HG03565 (cell line): ENCODE measurements around the gene NTM.

Source experiments
- ATAC-seq: cut with Tn5 transposase; IDR thresholded peaks from one replicate; pipeline ENCODE4 v1.9.1; 2021; ENCODE audit warnings: mild to moderate bottlenecking, moderate library complexity; ENCODE audit not compliant: unreplicated experiment

Gene NTM

DNA sequence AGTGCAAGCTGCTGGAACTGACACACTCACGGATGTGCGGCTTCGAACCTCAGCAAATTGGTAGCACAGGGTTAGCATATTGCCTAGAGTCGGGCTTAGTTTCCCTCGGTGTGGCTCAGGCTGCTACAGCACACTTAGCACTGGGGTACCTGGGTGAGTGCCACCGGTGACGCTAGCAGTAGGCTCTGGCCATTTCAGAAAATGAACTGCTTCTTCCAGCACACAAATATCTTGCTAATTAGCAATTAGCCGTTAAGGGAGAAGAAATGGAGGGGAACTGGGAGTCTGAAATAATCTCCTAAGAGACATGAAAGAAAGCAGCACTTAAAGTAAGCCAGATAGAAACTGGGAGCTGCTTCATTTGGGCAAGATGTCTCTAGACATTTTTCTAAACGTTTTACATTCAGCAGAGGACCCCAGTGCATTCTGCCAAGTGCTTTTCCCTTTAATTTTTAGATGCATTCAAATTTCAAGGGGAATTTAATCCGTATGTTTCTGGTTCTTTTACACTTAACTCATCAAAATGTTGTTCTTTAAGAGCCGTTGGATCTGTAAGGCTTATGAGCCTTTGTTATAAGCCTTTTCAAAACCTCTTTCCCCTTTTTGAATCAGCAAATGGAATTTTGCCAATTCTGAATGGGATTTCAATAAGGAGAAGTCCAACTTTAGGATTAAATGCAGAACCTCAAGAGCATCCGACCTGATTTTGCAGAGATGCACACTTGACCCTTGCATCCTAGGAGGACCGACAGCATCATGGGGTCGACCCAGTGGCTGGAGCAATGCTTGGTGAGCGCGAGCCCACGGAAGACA is 708.1 kb downstream of the NTM start:
- no peak for ATAC-seq

DNA sequence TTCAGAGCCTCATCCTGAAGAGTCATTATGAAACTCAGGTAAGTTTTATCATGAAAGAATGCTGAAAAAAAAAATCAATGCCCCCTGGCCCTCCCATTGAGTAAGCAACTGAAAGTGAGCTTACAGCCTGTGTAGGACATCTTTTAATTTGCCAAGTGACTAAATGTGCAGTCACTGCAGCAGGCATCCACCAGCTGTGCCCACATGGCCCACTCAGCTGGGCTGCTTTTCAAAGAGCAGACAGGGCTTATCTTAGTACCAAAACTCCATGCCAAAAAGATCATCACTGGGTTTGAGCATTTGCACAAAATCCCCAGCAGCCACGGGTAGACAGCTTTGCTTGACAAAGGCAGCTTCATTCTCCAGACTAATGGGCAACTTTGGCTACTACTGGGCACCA is 709.7 kb downstream of the NTM start:
- no peak for ATAC-seq

DNA sequence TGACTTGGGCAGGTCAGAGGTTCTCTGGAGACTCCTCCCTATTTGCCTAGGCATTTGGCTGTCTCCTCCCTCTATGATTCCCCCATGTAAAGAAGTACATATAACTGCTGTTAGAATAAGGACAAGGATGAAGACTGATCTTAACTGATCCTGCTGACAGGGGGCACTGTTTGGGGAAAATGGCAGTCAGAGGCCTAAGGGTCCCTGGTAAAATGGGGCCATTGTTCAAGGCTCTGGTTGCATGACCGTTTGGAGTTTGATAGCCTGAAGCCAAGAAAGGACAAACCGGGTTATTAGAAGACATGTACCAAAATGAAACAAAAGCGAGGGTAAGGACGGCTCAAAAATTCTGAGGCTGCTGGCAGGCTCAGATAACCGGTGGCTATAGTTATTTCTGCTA is 712.2 kb downstream of the NTM start:
- no peak for ATAC-seq

DNA sequence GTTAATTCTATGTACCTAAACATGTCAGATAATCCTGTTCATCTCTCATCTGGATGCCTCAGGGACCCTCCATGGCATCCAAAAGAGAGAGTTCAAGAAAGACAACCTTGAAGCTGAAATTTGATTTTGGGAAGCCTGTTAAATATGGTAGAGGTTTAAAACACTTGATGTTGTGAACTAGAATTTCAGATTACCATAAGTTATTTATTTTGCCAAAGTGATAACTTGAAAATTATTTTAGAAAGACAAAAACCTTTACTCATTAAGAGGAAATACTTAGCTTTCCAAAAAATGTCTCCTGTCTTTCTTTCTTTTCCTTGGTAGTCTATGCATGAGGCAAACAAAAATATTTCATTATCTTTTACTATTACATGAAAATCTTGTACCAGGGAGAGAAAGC is 714.0 kb downstream of the NTM start:
- ATAC-seq = no peak

DNA sequence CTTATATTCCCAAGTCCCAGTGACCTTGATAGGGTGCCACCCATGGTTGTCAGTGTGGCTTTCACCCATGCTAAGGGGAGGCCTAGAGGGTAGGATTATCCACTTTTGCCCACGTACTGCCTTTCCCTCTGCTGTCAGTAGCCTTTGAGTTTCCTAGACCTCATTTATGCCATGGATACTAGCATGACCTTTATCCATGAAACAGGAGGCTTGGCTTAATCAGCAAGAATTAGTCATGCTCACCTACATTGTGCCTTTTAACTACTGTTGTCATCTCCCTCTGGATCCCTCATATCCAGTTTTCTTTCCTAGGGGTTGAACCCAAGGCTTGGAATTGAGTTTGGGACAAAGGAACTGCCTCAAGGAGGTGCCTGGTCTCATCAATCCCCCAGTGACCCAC is 716.7 kb downstream of the NTM start:
- ATAC-seq = no peak

DNA sequence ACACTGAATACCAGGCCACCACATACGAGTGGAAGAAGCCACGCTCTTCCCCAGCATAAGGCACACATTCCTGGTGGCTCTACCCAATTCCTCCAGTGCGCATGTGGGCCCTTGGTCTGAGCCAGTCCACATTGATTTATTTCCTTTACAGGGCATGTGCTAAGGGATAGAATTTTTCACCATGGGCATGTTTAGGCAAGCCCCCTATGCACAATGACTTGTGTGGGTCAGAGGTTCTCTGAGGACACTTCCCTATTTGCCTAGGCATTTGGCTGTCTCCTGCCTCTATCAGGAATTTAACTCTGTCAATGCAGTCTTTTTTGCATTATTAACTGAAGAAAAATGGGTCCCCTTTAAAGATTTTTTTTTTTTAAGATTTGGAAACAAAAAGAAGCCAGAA is 718.1 kb downstream of the NTM start:
- ATAC-seq = no peak

DNA sequence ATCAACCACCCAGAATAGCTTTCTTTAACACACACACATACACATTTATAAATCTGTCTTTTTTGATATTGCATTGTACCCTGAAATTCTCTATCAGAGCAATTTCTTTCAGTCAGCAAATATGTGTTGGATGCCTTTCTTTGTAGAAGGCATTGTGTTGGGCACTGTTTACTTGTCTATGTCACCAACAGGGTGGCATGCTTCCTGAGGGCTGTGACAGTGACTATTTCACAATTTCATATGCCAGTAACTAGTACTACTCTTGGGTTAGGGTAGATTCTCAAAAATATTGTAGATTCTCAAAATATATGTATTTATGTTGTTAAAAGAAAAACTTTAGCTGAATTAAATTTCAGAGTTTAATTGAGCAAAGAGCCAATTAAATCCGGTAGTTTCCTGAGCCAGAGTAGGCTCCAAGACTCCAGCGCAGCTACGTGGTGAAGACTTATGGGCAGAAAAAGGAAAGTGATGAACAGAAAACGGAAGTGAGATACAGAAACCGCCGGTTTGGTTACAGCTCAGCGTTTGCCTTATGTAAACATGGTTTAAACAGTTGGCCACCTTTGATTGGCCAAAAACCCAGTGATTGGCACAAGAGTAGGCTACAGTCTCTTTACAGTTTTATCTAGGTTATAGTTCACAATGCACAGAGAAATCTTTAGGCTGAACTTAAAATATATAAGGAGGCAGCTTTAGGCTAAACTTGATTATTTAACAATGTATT is 723.3 kb downstream of the NTM start:
- peak; percentile 95 for ATAC-seq

DNA sequence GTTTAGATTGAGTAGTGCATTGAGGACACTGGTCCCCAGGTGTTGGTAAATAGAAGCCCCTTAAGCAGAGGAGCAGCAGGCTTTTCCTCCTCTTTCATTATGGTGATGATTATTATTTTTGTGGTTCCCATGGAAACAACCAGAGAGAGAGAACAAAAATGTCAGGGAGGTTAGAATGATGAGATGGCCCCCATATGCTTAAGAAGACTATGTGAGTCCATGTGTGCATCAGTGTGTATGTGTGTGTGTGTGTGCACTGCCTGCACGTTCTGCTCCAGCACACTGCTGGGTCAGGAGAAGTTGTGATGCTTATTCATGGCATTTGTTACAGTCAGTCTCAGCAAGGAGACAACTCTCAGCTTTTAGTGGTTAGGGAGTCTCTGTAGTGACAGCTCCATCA is 724.2 kb downstream of the NTM start:
- no peak for ATAC-seq

DNA sequence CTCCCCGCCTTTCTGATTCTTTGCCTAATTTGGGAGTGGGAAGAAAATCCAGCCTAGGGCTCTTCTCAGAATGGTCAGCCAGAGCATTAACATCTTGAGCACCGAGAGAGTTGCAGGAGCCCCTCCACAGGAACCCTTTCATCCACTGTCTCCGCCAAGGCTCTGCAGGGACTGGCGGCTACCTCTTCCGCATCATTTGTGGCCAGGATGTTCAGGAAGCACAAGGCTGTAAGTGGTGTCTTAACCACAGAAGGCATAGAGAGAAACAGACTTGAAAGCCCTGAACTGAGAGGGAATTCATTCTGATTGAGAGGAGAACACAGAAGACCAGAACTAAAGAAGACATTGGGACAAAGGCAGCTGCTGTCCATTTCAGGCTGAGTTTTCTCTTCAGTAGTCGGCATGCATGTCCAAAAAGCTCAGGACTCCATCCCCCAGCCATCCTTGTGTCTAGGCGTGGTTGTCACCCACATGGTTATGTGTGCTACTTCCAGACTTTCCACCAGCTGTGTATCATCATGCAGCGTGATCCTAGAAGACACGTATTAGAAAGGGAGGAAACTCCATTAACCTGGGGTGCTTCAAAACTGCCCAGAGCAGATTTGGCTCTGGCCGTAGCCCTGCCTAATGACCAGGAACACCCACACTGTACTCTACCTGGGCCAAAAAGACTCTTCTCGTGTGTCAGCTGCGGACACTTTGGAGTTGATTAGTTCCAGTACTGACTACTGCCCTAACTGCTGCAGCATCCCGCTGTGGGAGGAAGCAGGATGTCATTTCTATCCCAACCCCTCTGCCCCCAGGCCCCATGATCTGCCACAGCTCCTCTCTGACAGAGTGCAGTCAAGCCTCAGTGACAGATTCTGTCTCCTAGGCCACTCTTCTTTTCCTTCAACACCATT is 725.1 kb downstream of the NTM start:
- ATAC-seq = no peak

DNA sequence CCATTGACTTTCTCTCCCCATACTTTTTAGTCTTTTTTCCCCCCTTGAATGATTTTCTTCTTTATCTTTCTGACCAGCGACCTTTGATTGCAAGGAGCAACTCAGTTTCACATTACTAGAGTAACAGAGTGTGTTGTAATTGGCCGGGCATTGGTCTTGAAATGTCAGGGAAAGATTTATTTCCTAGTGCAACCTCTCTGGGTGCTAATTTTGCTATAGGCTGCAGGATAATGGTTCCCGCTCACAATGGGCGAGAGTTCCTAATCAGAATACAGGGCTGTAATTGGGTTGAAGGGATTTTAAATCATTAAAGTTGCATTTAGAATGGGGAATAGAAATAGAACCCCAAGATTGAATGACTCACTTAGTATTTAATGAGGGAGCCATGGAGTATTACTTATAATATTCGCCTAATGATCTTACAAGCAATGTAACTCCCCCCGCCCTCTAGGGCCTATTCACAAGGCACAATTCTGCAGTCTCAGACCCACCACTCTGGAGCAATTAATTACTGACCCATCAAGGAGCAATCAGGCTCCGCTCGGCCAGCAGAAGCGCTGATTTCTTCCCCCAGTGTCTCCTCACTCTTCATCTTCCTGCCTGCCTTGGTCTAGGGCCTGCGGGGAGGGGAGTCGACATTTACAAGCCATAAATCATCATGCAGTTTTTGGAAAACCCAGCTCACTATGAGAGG is 725.9 kb downstream of the NTM start:
- no peak for ATAC-seq

DNA sequence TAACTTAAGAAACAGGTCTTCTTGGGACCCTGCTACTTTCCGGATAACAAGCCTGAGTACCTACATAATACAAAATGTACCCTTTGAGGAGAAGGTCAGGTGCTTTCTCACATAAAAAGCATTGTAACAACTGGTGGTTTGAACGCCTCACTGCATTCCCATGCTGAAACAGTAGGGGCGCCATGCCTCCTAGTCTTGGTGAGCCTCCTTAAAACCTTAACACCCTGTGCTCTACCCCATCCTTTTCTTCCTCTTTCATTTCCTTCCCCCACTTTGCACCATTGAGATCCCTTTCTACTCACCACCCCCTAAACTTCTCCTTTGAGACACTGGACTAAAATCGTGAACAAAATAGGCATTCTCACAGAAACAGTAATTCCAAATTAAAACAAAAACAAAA is 729.3 kb downstream of the NTM start:
- no peak for ATAC-seq

DNA sequence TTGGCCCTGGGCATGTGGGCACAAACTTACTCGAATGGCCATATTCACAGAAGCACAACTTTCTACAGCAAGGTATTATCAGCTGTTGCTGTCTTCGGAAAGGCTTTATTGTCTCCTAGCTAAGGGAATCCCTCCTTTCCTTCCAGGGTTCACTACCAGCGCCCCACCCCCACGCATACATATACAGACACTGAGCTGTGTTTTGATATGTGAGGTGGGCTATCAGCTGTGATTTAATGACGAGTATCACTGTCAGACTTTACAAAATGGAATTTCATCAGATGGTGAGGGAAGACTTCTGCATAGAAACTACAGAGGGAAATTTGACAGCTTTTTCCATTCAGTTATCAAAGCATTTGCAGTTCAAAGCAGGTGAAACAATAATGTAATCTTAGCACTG is 730.2 kb downstream of the NTM start:
- ATAC-seq = no peak

DNA sequence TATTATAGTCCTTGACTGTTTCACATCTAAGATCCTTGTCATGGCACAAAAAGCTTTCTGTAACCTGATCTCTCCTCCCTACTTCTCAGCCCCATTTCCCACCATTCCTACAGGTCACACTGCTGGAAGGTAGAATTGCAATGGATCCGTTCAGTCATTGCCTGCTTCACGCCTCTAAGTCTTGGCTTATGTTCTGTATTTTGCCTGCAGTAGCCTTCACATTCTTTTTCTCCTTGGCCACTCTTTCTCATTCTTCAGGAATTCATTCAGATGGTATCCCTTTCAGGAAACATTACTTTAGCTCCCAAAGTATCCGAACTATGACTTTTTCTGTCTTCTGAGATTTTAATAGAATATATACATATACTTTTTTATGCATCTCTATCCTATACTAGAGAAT is 731.5 kb downstream of the NTM start:
- no peak for ATAC-seq

DNA sequence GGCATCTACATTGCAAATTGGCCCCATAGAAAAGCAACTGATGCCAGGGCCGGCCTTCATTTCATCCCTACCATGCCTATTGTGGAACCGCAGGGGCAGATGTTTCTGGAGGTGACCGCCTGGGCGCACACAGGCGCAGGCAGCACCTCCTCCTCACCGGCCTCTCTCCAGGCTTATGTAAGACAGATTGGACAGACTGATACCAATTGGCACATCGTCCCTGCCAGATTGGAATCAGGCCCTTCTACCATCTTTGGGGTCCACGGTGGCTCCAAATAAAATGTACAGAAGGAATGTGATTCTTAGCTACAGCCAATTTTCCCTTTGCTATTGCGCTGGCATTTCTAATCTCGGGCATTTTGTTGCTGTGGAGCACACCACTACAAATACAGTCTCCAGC is 732.6 kb downstream of the NTM start:
- ATAC-seq = no peak

DNA sequence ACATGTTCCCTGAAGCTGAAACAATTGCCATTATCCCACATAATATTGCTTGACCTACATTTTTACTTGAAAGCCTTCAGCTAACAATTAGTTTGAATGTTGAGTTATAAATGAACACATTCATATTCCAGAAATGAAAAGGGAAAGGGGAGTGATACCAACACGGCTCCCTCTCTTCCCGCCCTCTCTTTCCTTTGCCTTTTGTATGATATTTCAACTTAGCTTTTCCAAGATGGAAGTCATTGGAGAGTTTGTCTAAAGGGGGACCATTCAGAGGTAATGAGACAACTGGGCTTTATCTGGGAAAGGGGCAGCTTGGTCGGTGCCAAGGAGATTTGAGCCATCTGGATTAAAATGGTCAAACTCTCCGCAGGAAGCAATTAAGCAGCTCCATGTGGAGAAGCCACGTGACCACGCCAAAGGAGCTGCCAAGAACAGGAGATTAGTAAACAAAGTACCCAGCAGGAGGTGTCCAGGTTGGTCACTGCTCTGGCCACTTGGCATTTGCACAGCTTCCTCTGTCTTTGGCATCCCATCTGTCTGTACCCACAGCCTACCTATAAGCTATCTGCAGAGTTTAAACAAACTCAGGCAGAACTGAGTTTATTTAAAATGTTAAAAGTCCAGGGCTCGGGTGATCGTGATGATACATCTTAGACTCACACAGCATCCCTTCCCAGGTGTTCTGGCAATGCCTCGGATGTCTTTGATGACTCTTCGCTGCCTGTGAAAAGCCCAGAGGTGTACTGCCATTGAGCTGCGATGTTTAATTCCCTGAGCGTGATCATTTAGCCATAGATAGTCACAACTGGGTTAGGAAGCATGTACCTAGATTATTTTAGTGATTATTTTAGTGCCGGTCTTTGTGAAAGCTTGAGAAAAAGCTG is 735.9 kb downstream of the NTM start:
- no peak for ATAC-seq

DNA sequence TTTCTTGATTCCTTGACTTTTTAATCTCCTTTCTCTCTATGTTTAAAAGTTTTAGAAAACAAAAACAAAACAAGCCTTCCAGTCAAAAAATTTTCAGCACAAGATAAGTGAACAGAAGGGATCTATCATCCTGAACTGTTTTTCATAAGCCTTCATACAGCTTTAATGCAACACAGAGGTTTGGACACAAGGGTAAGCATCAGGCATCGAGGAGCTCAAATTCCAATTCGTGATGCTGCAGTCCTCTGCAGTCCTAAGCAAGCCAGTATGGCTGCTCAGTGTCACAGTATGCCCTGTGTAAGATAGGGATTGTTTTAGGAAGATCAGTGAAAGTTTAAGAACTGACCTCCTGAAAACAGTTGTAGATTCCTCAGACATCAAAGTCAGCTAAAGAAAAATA is 740.9 kb downstream of the NTM start:
- no peak for ATAC-seq

DNA sequence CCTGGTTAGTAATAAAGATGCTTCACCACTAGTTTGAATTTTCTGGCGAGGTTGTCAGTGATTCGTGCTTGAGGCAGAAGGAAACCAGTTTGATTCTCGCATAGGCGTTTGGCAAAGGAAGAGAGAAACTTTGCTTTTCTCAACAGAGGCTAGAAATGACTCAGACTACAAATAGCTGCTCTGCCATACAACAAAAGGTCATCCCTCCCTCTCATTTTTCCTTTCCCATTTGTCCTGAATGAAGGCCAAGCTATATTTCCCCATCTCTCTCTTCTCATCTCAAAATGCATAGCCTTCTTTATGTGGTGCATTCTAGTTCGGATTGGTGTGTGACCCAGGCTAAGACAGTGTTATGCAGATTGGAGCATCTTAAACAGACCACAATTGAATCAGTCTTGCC is 741.4 kb downstream of the NTM start:
- ATAC-seq = no peak

DNA sequence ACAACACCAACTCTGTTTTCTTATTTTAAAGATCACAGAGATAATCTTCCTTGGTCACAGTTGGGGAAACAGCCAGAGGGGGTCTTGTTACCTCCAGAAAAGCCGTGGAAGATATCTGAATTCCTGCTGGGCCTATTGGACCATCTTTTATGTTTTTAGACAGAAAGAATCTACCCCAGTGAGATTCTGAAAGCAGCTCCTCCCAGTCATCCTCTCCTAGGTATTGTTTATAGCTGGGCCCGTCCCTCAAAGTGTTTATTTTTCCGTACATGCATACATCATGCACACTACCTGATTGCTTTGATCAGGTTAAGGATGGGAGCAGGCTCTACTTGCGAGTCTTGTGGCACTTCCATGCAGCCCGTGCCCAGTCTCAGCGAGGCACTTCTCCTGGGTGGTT is 742.4 kb downstream of the NTM start:
- no peak for ATAC-seq

DNA sequence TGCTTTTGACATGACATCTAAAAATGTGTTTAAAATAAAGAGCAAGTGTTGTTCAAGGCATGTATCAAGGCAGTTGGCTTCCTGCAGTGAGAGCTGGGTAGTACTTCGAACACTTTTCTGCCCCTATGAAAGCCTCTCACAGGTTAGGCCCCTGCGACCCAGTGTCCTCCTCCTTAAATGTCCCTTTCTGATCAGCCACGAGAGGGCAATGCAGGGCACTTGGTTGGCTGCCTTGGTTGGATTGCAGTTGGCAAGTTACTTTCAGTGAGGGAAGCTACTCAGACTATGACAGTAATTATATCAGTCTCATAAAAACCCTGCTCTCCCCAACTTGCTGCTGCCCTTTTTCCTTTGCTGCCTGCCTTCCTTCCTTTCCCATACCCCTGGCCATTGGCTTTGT is 743.8 kb downstream of the NTM start:
- no peak for ATAC-seq

DNA sequence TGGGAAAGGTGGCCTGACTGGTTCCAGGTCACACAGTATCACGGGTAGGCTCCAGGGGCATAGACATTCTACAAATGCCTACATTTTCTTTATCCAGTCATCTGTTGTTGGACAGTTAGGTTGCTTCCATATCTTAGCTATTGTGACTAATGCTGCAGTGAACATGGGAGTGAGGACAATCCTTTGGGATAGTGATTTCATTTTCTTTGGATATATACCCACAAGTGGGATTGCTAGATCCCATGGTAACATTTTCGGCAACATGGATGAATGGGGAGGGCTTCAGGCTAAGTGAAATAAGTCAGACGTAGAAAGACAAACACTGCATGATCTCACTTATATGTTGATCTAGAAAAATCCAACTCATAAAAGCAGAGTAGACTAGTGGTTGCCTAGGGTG is 744.3 kb downstream of the NTM start:
- no peak for ATAC-seq
